GM12891 (cell line): Measurements from ENCODE around the gene GASK1A.

Source experiments
- DNase-seq: peaks from one replicate; pipeline ENCODE4 v3.0.0; 2011; ENCODE audit warnings: low spot score; ENCODE audit not compliant: insufficient read length
- FAIRE-seq: peaks from 2 replicates; lab custom pipeline; 2011; peaks lifted over from hg19 to GRCh38; lab: Jason Lieb, UNC
- PAX5 ChIP-seq: IDR thresholded peaks from 2 replicates; pipeline ENCODE4 v1.6.1; 2011; ENCODE audit warnings: low read length, moderate library complexity, mild to moderate bottlenecking; ENCODE audit not compliant: insufficient read depth, severe bottlenecking
- POLR2A ChIP-seq: IDR thresholded peaks from 2 replicates; pipeline ENCODE4 v1.6.1; 2011; ENCODE audit warnings: low read depth, low read length, control low read depth
- POLR2AphosphoS5 ChIP-seq: IDR thresholded peaks from 2 replicates; pipeline ENCODE4 v1.6.1; 2011; ENCODE audit warnings: low read depth, low read length, control low read depth
- POU2F2 ChIP-seq: IDR thresholded peaks from 2 replicates; pipeline ENCODE4 v1.6.1; 2011; ENCODE audit warnings: low read depth, mild to moderate bottlenecking, control low read depth, low read length, moderate library complexity
- SPI1 ChIP-seq: IDR thresholded peaks from 2 replicates; pipeline ENCODE4 v1.6.1; 2011; ENCODE audit warnings: low read depth, low read length, control low read depth
- TAF1 ChIP-seq: IDR thresholded peaks from 2 replicates; pipeline ENCODE4 v1.6.1; 2011; ENCODE audit warnings: low read depth, low read length, control low read depth

GASK1A gene

GRCh38 chr3:43012174-43012573, 33.1 kb downstream of the GASK1A start:
- DNase-seq: no peak
- TF ChIP-seq POU2F2 (no peak), PAX5 (no peak), POLR2A (no peak), SPI1 (no peak), POLR2AphosphoS5 (no peak), TAF1 (no peak)
- FAIRE-seq: no peak

DNA sequence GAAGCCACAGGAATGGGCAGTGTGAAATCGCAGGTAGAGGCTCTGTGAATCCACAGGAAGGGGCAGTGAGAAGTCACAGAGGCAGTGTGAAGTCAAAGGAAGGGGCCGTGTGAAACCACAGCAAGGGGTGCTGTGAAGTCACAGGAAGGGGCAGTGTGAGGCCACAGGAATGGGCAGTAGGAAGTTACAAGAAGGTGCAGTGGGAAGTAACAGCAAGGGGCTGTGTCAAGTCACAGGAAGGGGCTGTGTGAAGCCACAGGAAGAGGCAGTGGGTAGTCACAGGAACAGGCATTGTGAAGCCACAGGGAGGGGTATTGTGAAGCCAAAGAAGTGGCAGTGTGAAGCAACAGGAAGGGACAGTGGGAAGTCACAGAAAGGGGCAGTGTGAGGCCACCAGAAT, 34.1 kb downstream of the GASK1A start:
- no peak for TF ChIP-seq TAF1
- no peak for TF ChIP-seq PAX5
- TF ChIP-seq POU2F2: no peak
- no peak for TF ChIP-seq POLR2AphosphoS5
- no peak for TF ChIP-seq SPI1
- no peak for TF ChIP-seq POLR2A
- FAIRE-seq (no peak), DNase-seq (no peak)

- FAIRE-seq (no peak), DNase-seq (no peak)
- TF ChIP-seq POLR2AphosphoS5 (no peak), PAX5 (no peak), POU2F2 (no peak), POLR2A (no peak), TAF1 (no peak), SPI1 (no peak)
Measured at GRCh38 chr3:43013743-43014155, 34.6 kb downstream of the GASK1A start.

DNA sequence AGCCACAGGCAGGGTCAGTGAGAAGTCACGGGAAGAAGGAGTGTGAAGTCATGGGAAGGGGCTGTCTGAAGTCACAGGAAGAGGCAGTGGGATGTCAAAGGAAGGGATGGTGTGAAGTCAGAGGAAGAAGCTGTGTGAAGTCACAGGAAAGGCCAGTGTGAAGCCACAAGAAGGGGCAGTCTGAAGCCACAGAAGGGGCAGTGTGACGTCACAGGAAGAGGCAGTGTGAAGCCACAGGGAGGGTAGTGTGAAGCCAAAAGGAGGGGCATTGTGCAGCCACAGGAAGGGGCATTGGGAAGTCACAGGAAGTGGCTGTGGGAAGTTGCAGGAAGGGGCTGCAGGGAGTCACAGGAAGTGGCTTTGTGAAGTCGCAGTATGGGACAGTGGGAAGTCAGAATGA, 35.1 kb downstream of the GASK1A start:
- FAIRE-seq: no peak
- TF ChIP-seq POLR2A: no peak
- TF ChIP-seq SPI1: no peak
- TF ChIP-seq POU2F2: no peak
- no peak for TF ChIP-seq POLR2AphosphoS5
- TF ChIP-seq TAF1: no peak
- no peak for TF ChIP-seq PAX5
- DNase-seq: no peak

- no peak for FAIRE-seq
- DNase-seq: no peak
- no peak for TF ChIP-seq POLR2AphosphoS5
Measured at GRCh38 chr3:43014956-43015355, 35.8 kb downstream of the GASK1A start.

GRCh38 chr3:43015572-43015971, 36.5 kb downstream of the GASK1A start:
- TF ChIP-seq POU2F2 (no peak), TAF1 (no peak), PAX5 (no peak), POLR2A (no peak), POLR2AphosphoS5 (no peak), SPI1 (no peak)
- FAIRE-seq: no peak
- no peak for DNase-seq

GRCh38 chr3:43015991-43016865, 37.1 kb downstream of the GASK1A start:
- no peak for TF ChIP-seq PAX5
- no peak for TF ChIP-seq POU2F2
- TF ChIP-seq SPI1: no peak
- no peak for TF ChIP-seq POLR2AphosphoS5
- TF ChIP-seq POLR2A: no peak
- no peak for TF ChIP-seq TAF1

GRCh38 chr3:43017004-43017403, 37.9 kb downstream of the GASK1A start:
- no peak for TF ChIP-seq POLR2AphosphoS5
- no peak for TF ChIP-seq TAF1
- no peak for TF ChIP-seq POLR2A
- TF ChIP-seq SPI1: no peak
- no peak for TF ChIP-seq POU2F2
- no peak for TF ChIP-seq PAX5
- FAIRE-seq: no peak
- no peak for DNase-seq

More at GRCh38 chr3:43015991-43016865, 37.1 kb downstream of the GASK1A start:
- DNase-seq: no peak
- FAIRE-seq: no peak

GRCh38 chr3:43017593-43018195, 38.6 kb downstream of the GASK1A start:
- FAIRE-seq: no peak
- TF ChIP-seq POLR2A: no peak
- TF ChIP-seq POU2F2: no peak
- TF ChIP-seq POLR2AphosphoS5: no peak
- TF ChIP-seq PAX5: no peak
- TF ChIP-seq TAF1: no peak
- TF ChIP-seq SPI1: no peak
- DNase-seq: no peak
